Esophagus (tissue), 2 donors: ENCODE data around the gene RIPK1. TPM values are rescaled to one million over a fixed set of nuclear protein-coding genes. Genes with fewer than 3 reads are reported as not detected.
"Not testable (repeated sequence)": the region's sequence is repeated elsewhere in the genome, so short reads cannot be mapped to it uniquely, and the experiment has no call there.

Source experiments
- H3K27ac ChIP-seq, 2 donors: one replicate each; pipeline ENCODE4 v1.5.1; 2013; ENCODE audit warnings: low read depth in 2 of 2, mild to moderate bottlenecking in 2 of 2, inconsistent platforms in 1 of 2, low read length in 1 of 2, moderate library complexity in 1 of 2
- H3K27me3 ChIP-seq, 2 donors: one replicate each; pipeline ENCODE4 v1.6.1; 2013; ENCODE audit warnings: low read length in 2 of 2, control low read depth in 1 of 2, mild to moderate bottlenecking in 1 of 2; ENCODE audit not compliant: insufficient read depth in 2 of 2, control insufficient read depth in 1 of 2
- H3K36me3 ChIP-seq, 2 donors: one replicate each; pipeline ENCODE4 v1.6.1; 2013; ENCODE audit warnings: low read length in 1 of 2; ENCODE audit not compliant: control insufficient read depth in 2 of 2, insufficient read depth in 2 of 2
- H3K4me1 ChIP-seq, 2 donors: one replicate each; pipeline ENCODE4 v1.6.1; 2013; ENCODE audit warnings: low read length in 1 of 2; ENCODE audit not compliant: control insufficient read depth in 2 of 2, insufficient read depth in 2 of 2
- H3K4me3 ChIP-seq, 2 donors: one replicate each; pipeline ENCODE4 v1.5.1; 2013; ENCODE audit warnings: low read length in 2 of 2, mild to moderate bottlenecking in 2 of 2, low read depth in 1 of 2, moderate library complexity in 1 of 2
- H3K9me3 ChIP-seq, 2 donors: one replicate each; pipeline ENCODE4 v1.6.1; 2013; ENCODE audit warnings: mild to moderate bottlenecking in 2 of 2, low read depth in 1 of 2, low read length in 1 of 2, moderate library complexity in 1 of 2; ENCODE audit not compliant: control insufficient read depth in 2 of 2, insufficient read depth in 1 of 2
- WGBS, 2 donors: extraction: QIAGEN DNeasy Blood & Tissue Kit; methylation state at CpG; one replicate each; pipeline ENCODE4 v1.1.7; 2013; 5-methylcytosine and 5-hydroxymethylcytosine counted together
- polyA plus RNA-seq, 2 donors: library from polyadenylated mRNA; stranded (reverse); fragments of 200-250 nt; gene quantifications; one replicate each; pipeline ENCODE4 v1.2.3, GENCODE V29; 2013
- donor health status: healthy with polysubstance abuse.
- donor health status: Bipolar disorder and iron deficiency.

RIPK1 gene
- polyA plus RNA-seq, 2 donors: 11.1 to 13.3 TPM

GRCh38 chr6:3124667-3125066 is 56.4 kb downstream of the RIPK1 start:
- Histone ChIP-seq H3K36me3 (peaks cover 2 to 5% of the 10 kb centered on the region in 2 donors), H3K27ac (no peak overlapping the region), H3K4me3 (no peak overlapping the region), H3K4me1 (no peaks in the 10 kb centered on the region), H3K27me3 (no peaks in the 10 kb centered on the region), H3K9me3 (no peaks in the 10 kb centered on the region)
- 74% methylated on average over 8 of the region's 8 CpGs for WGBS, 2 donors

GRCh38 chr6:3125815-3126214 is 57.5 kb downstream of the RIPK1 start:
- Histone ChIP-seq H3K4me3 (no peak overlapping the region), H3K36me3 (peaks cover 2 to 11% of the 10 kb centered on the region in 2 donors), H3K4me1 (no peaks in the 10 kb centered on the region), H3K27me3 (no peaks in the 10 kb centered on the region), H3K9me3 (no peaks in the 10 kb centered on the region), H3K27ac (no peak overlapping the region)
- 44 to 47% methylated on average over 2 of the region's 2 CpGs for WGBS, 2 donors

- Histone ChIP-seq H3K36me3 (peaks cover 7 to 24% of the 10 kb centered on the region in 2 donors), H3K9me3 (no peaks in the 10 kb centered on the region), H3K4me3 (no peak overlapping the region), H3K4me1 (no peaks in the 10 kb centered on the region), H3K27me3 (no peaks in the 10 kb centered on the region), H3K27ac (no peak overlapping the region)
- WGBS, 2 donors: 89 to 95% methylated on average over 15 of the region's 15 CpGs
Observed at GRCh38 chr6:3128356-3129108, 60.2 kb downstream of the RIPK1 start.

GRCh38 chr6:3131695-3132094 is 63.4 kb downstream of the RIPK1 start:
- Histone ChIP-seq H3K9me3 (no peaks in the 10 kb centered on the region), H3K27me3 (no peaks in the 10 kb centered on the region), H3K27ac (no peak overlapping the region), H3K36me3 (peaks cover 9 to 28% of the 10 kb centered on the region in 2 donors), H3K4me3 (no peak overlapping the region), H3K4me1 (no peaks in the 10 kb centered on the region)
- WGBS, 2 donors: 95 to 96% methylated on average over 15 of the region's 15 CpGs

- no peaks in the 10 kb centered on the region for H3K4me1 ChIP-seq
- no peak overlapping the region for H3K27ac ChIP-seq
- H3K36me3 ChIP-seq: peaks cover 7 to 29% of the 10 kb centered on the region in 2 donors
- 94 to 95% methylated on average over 9 of the region's 9 CpGs for whole genome bisulfite sequencing, 2 donors
- H3K9me3 ChIP-seq: no peaks in the 10 kb centered on the region
- H3K4me3 ChIP-seq: no peak overlapping the region
- H3K27me3 ChIP-seq: no peaks in the 10 kb centered on the region
Observed at GRCh38 chr6:3133515-3133914, 65.2 kb downstream of the RIPK1 start.

GRCh38 chr6:3135668-3136291 is 67.5 kb downstream of the RIPK1 start:
- no peaks in the 10 kb centered on the region for H3K9me3 ChIP-seq
- H3K36me3 ChIP-seq: peaks cover 7 to 25% of the 10 kb centered on the region in 2 donors
- H3K27ac ChIP-seq: no peak overlapping the region
- H3K4me3 ChIP-seq: no peak overlapping the region
- H3K4me1 ChIP-seq: no peaks in the 10 kb centered on the region
- WGBS, 2 donors: 71 to 87% methylated on average over 13 of the region's 13 CpGs
- H3K27me3 ChIP-seq: no peaks in the 10 kb centered on the region

- H3K27ac ChIP-seq: no peak overlapping the region
- H3K27me3 ChIP-seq: no peaks in the 10 kb centered on the region
- H3K36me3 ChIP-seq: peaks cover 7 to 26% of the 10 kb centered on the region in 2 donors
- no peak overlapping the region for H3K4me3 ChIP-seq
- WGBS, 2 donors: 79 to 90% methylated on average over 8 of the region's 8 CpGs
- H3K9me3 ChIP-seq: no peaks in the 10 kb centered on the region
- H3K4me1 ChIP-seq: no peaks in the 10 kb centered on the region
Observed at GRCh38 chr6:3136292-3137011, 68.2 kb downstream of the RIPK1 start.

- Histone ChIP-seq H3K4me3 (no peak overlapping the region), H3K36me3 (peaks cover 7 to 20% of the 10 kb centered on the region in 2 donors), H3K9me3 (no peaks in the 10 kb centered on the region), H3K4me1 (no peaks in the 10 kb centered on the region), H3K27ac (no peak overlapping the region), H3K27me3 (no peaks in the 10 kb centered on the region)
- 85 to 91% methylated on average over 12 of the region's 12 CpGs for WGBS, 2 donors
Observed at GRCh38 chr6:3137057-3137777, 68.9 kb downstream of the RIPK1 start.

- H3K4me3 ChIP-seq, H3K27ac ChIP-seq, H3K9me3 ChIP-seq, H3K27me3 ChIP-seq, H3K4me1 ChIP-seq: not testable (repeated sequence)
- WGBS, 2 donors: 84 to 93% methylated on average over 6 of the region's 6 CpGs
- peaks cover 7 to 16% of the 10 kb centered on the region in 2 donors for H3K36me3 ChIP-seq
Observed at GRCh38 chr6:3137873-3138272, 69.6 kb downstream of the RIPK1 start.
